ENCODE data around the gene PRKAG2. TPM values are rescaled to one million over a fixed set of nuclear protein-coding genes. Genes with fewer than 3 reads are reported as not detected.

PRKAG2 gene
- total RNA-seq, 1 experiment from 2014 or later, result 24.2 TPM

GRCh38 chr7:151724920-151725584, 151.9 kb downstream of the PRKAG2 start:
- in situ Hi-C loops (cut with HindIII; ENCODE audit: low pct_unique_long_range_greater_than_20kb, low sequenced_read_pairs), result loop anchor here (25.0 kb wide), 1 partner anchor 363 kb away; no protein-coding TSS in a partner anchor
- DNase-seq (ENCODE audit: low read depth), result no peak

- no peak for DNase-seq (ENCODE audit: low read depth)
- in situ Hi-C loops (cut with HindIII; ENCODE audit: low pct_unique_long_range_greater_than_20kb, low sequenced_read_pairs), result no loop called here
These were observed 152.5 kb downstream of the PRKAG2 start for GRCh38 chr7:151724250-151724915.

DNA sequence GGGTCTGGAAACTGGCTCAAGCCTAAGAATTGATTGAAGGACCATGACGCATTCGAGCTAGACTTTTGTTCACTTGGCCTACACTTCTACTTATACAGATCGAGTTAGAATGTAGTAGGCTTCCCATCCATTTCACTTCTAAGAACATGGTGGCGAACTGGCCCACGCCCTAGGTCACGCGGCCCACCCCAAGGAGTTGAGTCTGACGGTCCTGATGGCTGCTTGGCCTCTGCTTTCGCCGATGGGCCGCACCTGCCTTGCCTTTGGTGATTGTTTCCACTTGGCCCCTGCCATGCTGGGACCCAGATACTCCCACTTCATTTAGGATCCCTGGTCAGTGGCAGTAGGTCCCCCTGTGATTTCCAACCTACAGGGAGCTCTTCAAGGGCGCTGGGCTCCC, 153.6 kb downstream of the PRKAG2 start:
- in situ Hi-C loops (cut with HindIII; ENCODE audit: low pct_unique_long_range_greater_than_20kb, low sequenced_read_pairs), result no loop called here
- no peak for DNase-seq (ENCODE audit: low read depth)

- no peak for DNase-seq (ENCODE audit: low read depth)
- in situ Hi-C loops (cut with HindIII; ENCODE audit: low pct_unique_long_range_greater_than_20kb, low sequenced_read_pairs), result no loop called here
These were observed 154.4 kb downstream of the PRKAG2 start for GRCh38 chr7:151722533-151722932.

GRCh38 chr7:151721694-151722093, 155.2 kb downstream of the PRKAG2 start:
- in situ Hi-C loops (cut with HindIII; ENCODE audit: low pct_unique_long_range_greater_than_20kb, low sequenced_read_pairs), result no loop called here
- DNase-seq (ENCODE audit: low read depth), result no peak

- in situ Hi-C loops (cut with HindIII; ENCODE audit: low pct_unique_long_range_greater_than_20kb, low sequenced_read_pairs), result no loop called here
These were observed 155.7 kb downstream of the PRKAG2 start for GRCh38 chr7:151721236-151721635.

GRCh38 chr7:151720280-151720679, 156.6 kb downstream of the PRKAG2 start:
- DNase-seq (ENCODE audit: low read depth), result no peak
- in situ Hi-C loops (cut with HindIII; ENCODE audit: low pct_unique_long_range_greater_than_20kb, low sequenced_read_pairs), result no loop called here

More at GRCh38 chr7:151721236-151721635, 155.7 kb downstream of the PRKAG2 start:
- DNase-seq (ENCODE audit: low read depth), result no peak

DNA sequence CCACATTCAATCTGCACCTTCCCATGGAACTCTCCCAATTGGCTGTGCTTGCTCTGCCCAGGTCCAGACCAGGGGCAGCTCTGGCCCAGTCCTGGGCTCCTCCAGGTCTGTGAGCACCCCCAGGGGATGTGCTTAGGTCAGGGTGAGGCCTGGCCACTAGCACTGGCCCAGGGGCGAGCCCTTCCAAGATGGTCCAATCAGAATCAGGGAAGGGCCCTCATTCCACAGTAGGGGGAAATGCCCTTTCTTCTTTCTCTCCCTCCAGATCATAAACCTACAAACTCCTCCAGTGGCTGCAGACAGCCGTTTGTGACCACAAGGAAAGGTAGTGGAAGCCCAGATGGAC, 157.0 kb downstream of the PRKAG2 start:
- in situ Hi-C loops (cut with HindIII; ENCODE audit: low pct_unique_long_range_greater_than_20kb, low sequenced_read_pairs), result no loop called here
- no peak for DNase-seq (ENCODE audit: low read depth)

GRCh38 chr7:151719031-151719896, 157.7 kb downstream of the PRKAG2 start:
- DNase-seq (ENCODE audit: low read depth), result no peak
- in situ Hi-C loops (cut with HindIII; ENCODE audit: low pct_unique_long_range_greater_than_20kb, low sequenced_read_pairs), result no loop called here

- in situ Hi-C loops (cut with HindIII; ENCODE audit: low pct_unique_long_range_greater_than_20kb, low sequenced_read_pairs), result no loop called here
- DNase-seq (ENCODE audit: low read depth), result no peak
These were observed 159.0 kb downstream of the PRKAG2 start for GRCh38 chr7:151717918-151718317.

DNA sequence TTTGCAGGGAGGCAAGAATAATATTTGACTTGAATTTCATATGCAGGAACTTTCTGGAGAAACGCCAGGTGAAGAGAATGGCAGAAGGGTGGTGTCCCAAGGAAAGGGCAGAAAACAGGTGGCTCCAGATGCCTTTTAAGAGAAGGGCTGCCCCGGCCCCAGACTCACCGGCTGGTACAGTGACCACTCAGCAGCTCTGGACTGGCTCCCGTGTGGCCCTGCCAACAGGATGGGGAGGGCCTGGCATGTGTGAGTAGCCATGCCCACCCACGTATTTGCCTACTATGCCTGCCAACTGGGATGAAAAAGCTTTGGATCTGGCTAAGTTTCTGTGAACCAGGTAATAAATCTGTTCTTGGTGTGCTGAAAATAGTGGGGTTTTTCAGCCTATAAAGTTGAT, 159.5 kb downstream of the PRKAG2 start:
- DNase-seq (ENCODE audit: low read depth), result no peak
- in situ Hi-C loops (cut with HindIII; ENCODE audit: low pct_unique_long_range_greater_than_20kb, low sequenced_read_pairs), result no loop called here

DNA sequence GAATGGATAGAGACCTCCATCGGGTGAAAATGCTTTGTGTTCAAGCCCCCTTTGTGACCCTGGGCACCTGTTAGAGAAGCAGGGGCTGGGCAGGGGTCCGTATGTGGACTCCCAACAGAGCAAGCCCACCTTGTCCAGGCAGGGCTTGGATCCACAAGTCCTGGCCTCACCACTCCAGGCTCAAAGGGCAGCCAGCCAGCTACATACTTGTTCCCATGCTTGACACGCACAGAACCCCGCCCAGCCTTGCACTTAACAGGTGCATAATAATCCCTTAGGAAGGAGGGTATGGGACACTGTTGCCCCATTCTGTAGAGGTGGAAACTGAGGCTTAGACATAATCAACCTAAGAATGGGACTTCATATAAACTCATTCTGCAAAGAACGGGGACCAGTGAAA, 160.6 kb downstream of the PRKAG2 start:
- in situ Hi-C loops (cut with HindIII; ENCODE audit: low pct_unique_long_range_greater_than_20kb, low sequenced_read_pairs), result no loop called here
- no peak for DNase-seq (ENCODE audit: low read depth)

GRCh38 chr7:151715666-151716315, 161.1 kb downstream of the PRKAG2 start:
- in situ Hi-C loops (cut with HindIII; ENCODE audit: low pct_unique_long_range_greater_than_20kb, low sequenced_read_pairs), result no loop called here
- peak; percentile 81 for DNase-seq (ENCODE audit: low read depth)

DNA sequence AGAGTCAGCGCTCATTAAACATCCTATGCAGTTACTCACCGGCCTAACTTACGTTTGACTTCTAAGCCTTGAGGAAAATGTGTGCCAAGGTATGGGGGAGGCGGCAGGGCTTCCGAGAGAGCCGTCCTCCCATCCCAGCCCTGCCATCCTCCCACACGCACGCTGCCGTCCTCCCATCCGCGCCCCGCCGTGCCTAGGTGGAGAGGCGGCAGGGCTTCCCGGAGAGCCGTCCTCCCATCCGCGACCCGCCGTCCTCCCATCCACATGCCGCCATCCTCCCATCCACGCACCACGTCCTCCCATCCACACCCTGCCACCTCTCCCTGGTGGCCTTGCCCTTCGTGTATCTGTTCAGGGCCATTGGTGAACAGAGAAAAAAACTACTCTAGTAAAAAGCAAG, 162.7 kb downstream of the PRKAG2 start:
- in situ Hi-C loops (cut with HindIII; ENCODE audit: low pct_unique_long_range_greater_than_20kb, low sequenced_read_pairs), result no loop called here
- no peak for DNase-seq (ENCODE audit: low read depth)

GRCh38 chr7:151712810-151713125, 164.1 kb downstream of the PRKAG2 start:
- no peak for DNase-seq (ENCODE audit: low read depth)
- in situ Hi-C loops (cut with HindIII; ENCODE audit: low pct_unique_long_range_greater_than_20kb, low sequenced_read_pairs), result no loop called here

DNA sequence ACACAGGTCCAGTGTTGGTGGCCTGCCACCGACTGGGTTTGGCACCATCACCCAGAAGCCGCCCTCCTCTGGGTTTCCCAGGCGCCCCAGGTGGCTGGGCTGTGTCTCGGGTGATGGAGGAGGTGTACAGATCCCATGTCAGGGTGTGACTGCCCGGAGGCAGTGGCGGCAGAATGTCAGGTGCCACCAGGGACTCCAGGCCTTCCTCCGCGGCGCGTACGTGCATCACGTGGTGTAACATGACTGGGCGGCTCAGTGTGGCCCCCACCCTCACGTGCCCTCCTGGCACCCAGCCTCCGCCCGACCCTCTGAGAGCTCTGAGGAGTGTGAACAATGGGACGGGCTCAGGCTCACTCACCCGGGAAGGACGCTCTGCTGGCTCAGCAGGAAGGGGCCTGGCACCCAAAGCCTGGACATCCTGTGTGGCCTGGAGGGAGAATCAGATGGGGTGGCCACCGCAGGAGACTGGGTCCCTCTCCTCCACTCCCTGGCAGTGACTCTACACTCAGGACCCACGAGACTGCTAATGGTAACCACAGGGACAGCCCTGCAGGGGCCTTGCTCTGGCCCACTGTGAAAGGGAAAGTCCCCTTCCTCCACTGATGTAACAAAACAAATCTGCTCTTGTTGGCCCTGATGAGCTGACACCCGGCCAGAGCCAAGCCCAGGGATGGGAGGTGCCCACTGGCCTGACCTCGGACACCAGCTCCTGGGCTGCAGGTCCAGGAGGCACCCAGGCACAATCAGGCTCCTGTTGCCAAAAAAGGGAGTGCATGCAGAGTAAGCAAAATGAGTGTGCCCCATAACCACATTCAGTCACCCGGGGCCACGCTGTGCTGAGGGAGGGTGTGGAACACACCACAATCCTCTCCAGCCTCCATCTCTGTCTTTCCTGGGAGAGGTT, 164.8 kb downstream of the PRKAG2 start:
- in situ Hi-C loops (cut with HindIII; ENCODE audit: low pct_unique_long_range_greater_than_20kb, low sequenced_read_pairs), result no loop called here
- peak; percentile 97 for DNase-seq (ENCODE audit: low read depth)

GRCh38 chr7:151711435-151711872, 165.5 kb downstream of the PRKAG2 start:
- in situ Hi-C loops (cut with HindIII; ENCODE audit: low pct_unique_long_range_greater_than_20kb, low sequenced_read_pairs), result no loop called here
- no peak for DNase-seq (ENCODE audit: low read depth)

Data from Caki2 (cell line).